Renal pelvis (tissue), 4 donors: Measurements from ENCODE around the gene PDE6D. TPM values are rescaled to one million over a fixed set of nuclear protein-coding genes. Genes with fewer than 3 reads are reported as not detected.

Experiments used
- DNase-seq: peaks from one replicate; pipeline ENCODE4 v3.0.0-alpha.2; 2013
- polyA plus RNA-seq, 3 donors: library from polyadenylated mRNA; unstranded; fragments of 120-200 nt; gene quantifications; one replicate each; pipeline ENCODE4 v1.2.1, GENCODE V29; 2013; ENCODE audit not compliant: insufficient read length in 3 of 3

The PDE6D gene
- polyA plus RNA-seq, 3 donors: 22.5 to 28.7 (median 25.7) TPM

GRCh38 chr2:231708773-231709635, 72.1 kb downstream of the PDE6D start:
- no peak for DNase-seq

- DNase-seq: peak; percentile 100
Measured at GRCh38 chr2:231707927-231708772, 72.9 kb downstream of the PDE6D start, which contains the start of gene PTMA. Gene PTMA, plus strand, starts transcription at chr2:231708525. Its CDS starts 182 bp downstream, at chr2:231708707.

- DNase-seq: peak; percentile 52
Measured at GRCh38 chr2:231707625-231707926, 73.5 kb downstream of the PDE6D start.

- peak; percentile 98 for DNase-seq
Measured at GRCh38 chr2:231706731-231707624, 74.1 kb downstream of the PDE6D start.

- no peak for DNase-seq
Measured at GRCh38 chr2:231704017-231704416, 77.1 kb downstream of the PDE6D start.

- no peak for DNase-seq
Measured at GRCh38 chr2:231701456-231702373, 79.4 kb downstream of the PDE6D start.

- DNase-seq: no peak
Measured at GRCh38 chr2:231699006-231699405, 82.1 kb downstream of the PDE6D start.

GRCh38 chr2:231696004-231696367, 85.1 kb downstream of the PDE6D start:
- DNase-seq: no peak

- DNase-seq: no peak
Measured at GRCh38 chr2:231693956-231694355, 87.1 kb downstream of the PDE6D start.

GRCh38 chr2:231692847-231693246, 88.2 kb downstream of the PDE6D start:
- DNase-seq: no peak

GRCh38 chr2:231691251-231691772, 89.8 kb downstream of the PDE6D start:
- DNase-seq: no peak

- DNase-seq: no peak
Measured at GRCh38 chr2:231689124-231689893, 91.8 kb downstream of the PDE6D start.

GRCh38 chr2:231688719-231689118, 92.4 kb downstream of the PDE6D start:
- DNase-seq: no peak

GRCh38 chr2:231687961-231688360, 93.1 kb downstream of the PDE6D start:
- DNase-seq: no peak

- no peak for DNase-seq
Measured at GRCh38 chr2:231687133-231687852, 93.8 kb downstream of the PDE6D start.

GRCh38 chr2:231686192-231687100, 94.6 kb downstream of the PDE6D start:
- DNase-seq: no peak

- DNase-seq: no peak
Measured at GRCh38 chr2:231685349-231686191, 95.5 kb downstream of the PDE6D start.
